HG02973 (cell line): Measurements from ENCODE around the gene STIL.
"Not testable (repeated sequence)": the region's sequence is repeated elsewhere in the genome, so short reads cannot be mapped to it uniquely, and the experiment has no call there.

Experiments used
- ATAC-seq: cut with Tn5 transposase; IDR thresholded peaks from one replicate; pipeline ENCODE4 v1.9.1; 2021; ENCODE audit warnings: moderate library complexity; ENCODE audit not compliant: unreplicated experiment

The STIL gene

GRCh38 chr1:47323599-47324031 lies 9.7 kb upstream of the STIL start:
- ATAC-seq, result no peak

- not testable (repeated sequence) for ATAC-seq
Observed at GRCh38 chr1:47319968-47320367, 6.0 kb upstream of the STIL start.

GRCh38 chr1:47317841-47318240 lies 3.9 kb upstream of the STIL start:
- ATAC-seq, result no peak

- no peak for ATAC-seq
Observed at GRCh38 chr1:47309427-47309826, 4.5 kb downstream of the STIL start.

GRCh38 chr1:47302472-47302871 lies 11.5 kb downstream of the STIL start:
- ATAC-seq, result no peak

GRCh38 chr1:47298025-47298699 lies 15.8 kb downstream of the STIL start:
- ATAC-seq, result no peak

GRCh38 chr1:47295579-47295978 lies 18.4 kb downstream of the STIL start:
- no peak for ATAC-seq

GRCh38 chr1:47294863-47295262 lies 19.1 kb downstream of the STIL start:
- ATAC-seq, result not testable (repeated sequence)

- ATAC-seq, result not testable (repeated sequence)
Observed at GRCh38 chr1:47288116-47288515, 25.8 kb downstream of the STIL start.

GRCh38 chr1:47280142-47280541 lies 33.8 kb downstream of the STIL start:
- no peak for ATAC-seq

GRCh38 chr1:47276850-47277249 lies 37.1 kb downstream of the STIL start:
- no peak for ATAC-seq

GRCh38 chr1:47275811-47276210 lies 38.1 kb downstream of the STIL start:
- not testable (repeated sequence) for ATAC-seq

- not testable (repeated sequence) for ATAC-seq
Observed at GRCh38 chr1:47265529-47265928, 48.4 kb downstream of the STIL start.

GRCh38 chr1:47262787-47263413 lies 51.0 kb downstream of the STIL start:
- peak; percentile 62 for ATAC-seq

GRCh38 chr1:47257224-47257623 lies 56.7 kb downstream of the STIL start:
- no peak for ATAC-seq

- no peak for ATAC-seq
Observed at GRCh38 chr1:47252795-47253194, 61.2 kb downstream of the STIL start.

- ATAC-seq, result no peak
Observed at GRCh38 chr1:47252369-47252768, 61.6 kb downstream of the STIL start.

- no peak for ATAC-seq
Observed at GRCh38 chr1:47249755-47250154, 64.2 kb downstream of the STIL start.

GRCh38 chr1:47244339-47244862 lies 69.5 kb downstream of the STIL start:
- ATAC-seq, result no peak

- ATAC-seq, result no peak
Observed at GRCh38 chr1:47243910-47244309, 70.0 kb downstream of the STIL start.

GRCh38 chr1:47241114-47242113 lies 72.5 kb downstream of the STIL start:
- no peak for ATAC-seq
